ENCODE results near the gene RXFP1.

- TF ChIP-seq GATA2 (IDR thresholded peaks at IDR 0.05; ENCODE audit: low read depth, low read length) (no peak), GATA3 (IDR thresholded peaks at IDR 0.05; ENCODE audit: low read depth, low read length) (no peak)
Observed at GRCh38 chr4:158622251-158622650, 100.6 kb downstream of the RXFP1 start.

All from SH-SY5Y (cell line).